ENCODE results near the gene IQCM. TPM values are rescaled to one million over a fixed set of nuclear protein-coding genes. Genes with fewer than 3 reads are reported as not detected.

The IQCM gene
- total RNA-seq, 1 experiment from 2014 or later: not detected

DNA sequence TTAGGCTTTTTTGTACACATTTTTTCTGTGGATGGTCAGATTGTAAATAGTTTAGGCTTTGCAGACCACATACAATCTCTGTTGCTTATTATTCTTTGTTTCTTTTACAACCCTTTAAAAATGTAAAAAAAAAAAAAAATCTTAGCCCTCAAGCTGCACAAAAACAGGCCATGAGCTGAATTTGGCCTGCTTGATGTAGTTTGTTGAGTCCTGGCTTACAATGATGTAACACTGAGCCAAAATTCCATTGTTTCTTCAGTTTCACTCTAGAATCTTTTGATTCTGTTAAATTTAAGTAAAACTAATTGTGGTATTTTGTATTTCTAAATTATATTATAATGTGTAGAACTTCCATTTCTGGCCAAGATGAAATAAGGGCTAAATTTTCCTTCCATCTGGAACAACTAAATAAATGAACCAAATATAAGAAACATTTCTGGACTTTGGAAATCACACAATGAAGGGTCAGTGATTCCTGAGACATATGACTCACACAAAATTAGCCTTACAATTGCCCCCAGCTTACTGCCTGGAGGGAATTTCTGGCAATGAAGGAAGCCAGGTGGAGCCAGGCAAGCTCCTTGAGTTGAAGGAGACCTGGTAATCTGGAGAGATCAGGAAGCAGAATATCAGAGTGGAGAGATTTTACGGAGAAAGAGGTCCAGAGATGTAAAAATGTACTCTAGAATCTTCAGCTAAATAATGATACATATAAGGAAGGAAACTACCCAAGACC is 29.8 kb downstream of the IQCM start:
- intact Hi-C loops (cut with micrococcal nuclease; ENCODE audit: unreplicated experiment) (no loop called here), in situ Hi-C loops (cut with HindIII; ENCODE audit: low pct_unique_long_range_greater_than_20kb, low sequenced_read_pairs) (no loop called here)
- DNase-seq (ENCODE audit: low read depth, low spot score) (no peak), ATAC-seq (no peak)
- Histone ChIP-seq H3K9me3 (ENCODE audit: control insufficient read depth, insufficient read depth, low read depth, low read length) (no peaks in the 10 kb centered on the region), H3K36me3 (ENCODE audit: control insufficient read depth, insufficient read depth, low read length) (no peaks in the 10 kb centered on the region), H3K4me3 (ENCODE audit: low read depth in 2 of 2, low read length in 2 of 2) (no peak overlapping the region), H3K27ac (ENCODE audit: low read length) (no peak overlapping the region), H3K4me1 (ENCODE audit: control insufficient read depth, insufficient read depth, low read length) (no peaks in the 10 kb centered on the region), H3K27me3 (ENCODE audit: control insufficient read depth, insufficient read depth, low read length) (no peaks in the 10 kb centered on the region)
- no TSS peak for BruUV-seq (replicated peaks)
- ChIA-PET POLR2A (no interaction called here), CTCF (no interaction called here)
- TF ChIP-seq TCF7L2 (IDR thresholded peaks at IDR 0.05; ENCODE audit: low read depth, low read length) (no peak), POLR2AphosphoS5 (IDR thresholded peaks at IDR 0.05; ENCODE audit: low read depth, low read length) (no peak), SIN3A (IDR thresholded peaks at IDR 0.05; ENCODE audit: borderline replicate concordance, insufficient read depth, low read depth, low read length) (no peak)
- TF ChIP-seq, protein P1, sequence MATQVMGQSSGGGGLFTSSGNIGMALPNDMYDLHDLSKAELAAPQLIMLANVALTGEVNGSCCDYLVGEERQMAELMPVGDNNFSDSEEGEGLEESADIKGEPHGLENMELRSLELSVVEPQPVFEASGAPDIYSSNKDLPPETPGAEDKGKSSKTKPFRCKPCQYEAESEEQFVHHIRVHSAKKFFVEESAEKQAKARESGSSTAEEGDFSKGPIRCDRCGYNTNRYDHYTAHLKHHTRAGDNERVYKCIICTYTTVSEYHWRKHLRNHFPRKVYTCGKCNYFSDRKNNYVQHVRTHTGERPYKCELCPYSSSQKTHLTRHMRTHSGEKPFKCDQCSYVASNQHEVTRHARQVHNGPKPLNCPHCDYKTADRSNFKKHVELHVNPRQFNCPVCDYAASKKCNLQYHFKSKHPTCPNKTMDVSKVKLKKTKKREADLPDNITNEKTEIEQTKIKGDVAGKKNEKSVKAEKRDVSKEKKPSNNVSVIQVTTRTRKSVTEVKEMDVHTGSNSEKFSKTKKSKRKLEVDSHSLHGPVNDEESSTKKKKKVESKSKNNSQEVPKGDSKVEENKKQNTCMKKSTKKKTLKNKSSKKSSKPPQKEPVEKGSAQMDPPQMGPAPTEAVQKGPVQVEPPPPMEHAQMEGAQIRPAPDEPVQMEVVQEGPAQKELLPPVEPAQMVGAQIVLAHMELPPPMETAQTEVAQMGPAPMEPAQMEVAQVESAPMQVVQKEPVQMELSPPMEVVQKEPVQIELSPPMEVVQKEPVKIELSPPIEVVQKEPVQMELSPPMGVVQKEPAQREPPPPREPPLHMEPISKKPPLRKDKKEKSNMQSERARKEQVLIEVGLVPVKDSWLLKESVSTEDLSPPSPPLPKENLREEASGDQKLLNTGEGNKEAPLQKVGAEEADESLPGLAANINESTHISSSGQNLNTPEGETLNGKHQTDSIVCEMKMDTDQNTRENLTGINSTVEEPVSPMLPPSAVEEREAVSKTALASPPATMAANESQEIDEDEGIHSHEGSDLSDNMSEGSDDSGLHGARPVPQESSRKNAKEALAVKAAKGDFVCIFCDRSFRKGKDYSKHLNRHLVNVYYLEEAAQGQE (IDR thresholded peaks at IDR 0.05; ENCODE audit: insufficient read depth in 1 of 2, low read depth in 2 of 2, low read length in 1 of 2): no peak
- TF ChIP-seq, protein P2, sequence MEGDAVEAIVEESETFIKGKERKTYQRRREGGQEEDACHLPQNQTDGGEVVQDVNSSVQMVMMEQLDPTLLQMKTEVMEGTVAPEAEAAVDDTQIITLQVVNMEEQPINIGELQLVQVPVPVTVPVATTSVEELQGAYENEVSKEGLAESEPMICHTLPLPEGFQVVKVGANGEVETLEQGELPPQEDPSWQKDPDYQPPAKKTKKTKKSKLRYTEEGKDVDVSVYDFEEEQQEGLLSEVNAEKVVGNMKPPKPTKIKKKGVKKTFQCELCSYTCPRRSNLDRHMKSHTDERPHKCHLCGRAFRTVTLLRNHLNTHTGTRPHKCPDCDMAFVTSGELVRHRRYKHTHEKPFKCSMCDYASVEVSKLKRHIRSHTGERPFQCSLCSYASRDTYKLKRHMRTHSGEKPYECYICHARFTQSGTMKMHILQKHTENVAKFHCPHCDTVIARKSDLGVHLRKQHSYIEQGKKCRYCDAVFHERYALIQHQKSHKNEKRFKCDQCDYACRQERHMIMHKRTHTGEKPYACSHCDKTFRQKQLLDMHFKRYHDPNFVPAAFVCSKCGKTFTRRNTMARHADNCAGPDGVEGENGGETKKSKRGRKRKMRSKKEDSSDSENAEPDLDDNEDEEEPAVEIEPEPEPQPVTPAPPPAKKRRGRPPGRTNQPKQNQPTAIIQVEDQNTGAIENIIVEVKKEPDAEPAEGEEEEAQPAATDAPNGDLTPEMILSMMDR (IDR thresholded peaks at IDR 0.05): no peak

DNA sequence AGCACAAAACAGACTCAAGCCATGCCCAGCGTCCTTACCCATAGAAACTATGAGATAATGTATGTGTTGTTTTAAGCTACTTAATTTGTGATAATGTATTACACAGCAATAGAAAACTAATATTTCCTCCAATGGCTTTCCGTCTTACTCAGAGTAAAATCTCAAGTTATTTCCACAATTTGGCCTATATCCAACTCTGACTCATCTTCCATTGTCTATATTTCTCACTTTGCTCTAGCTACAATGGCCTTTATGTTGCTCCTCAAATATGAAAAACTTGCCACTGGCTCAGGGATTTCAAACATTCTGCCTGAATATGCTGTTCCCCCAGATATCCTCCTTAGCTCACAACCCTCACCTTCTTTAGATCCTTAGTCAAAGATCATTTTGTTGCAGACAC is 31.6 kb downstream of the IQCM start:
- ATAC-seq (no peak), DNase-seq (ENCODE audit: low read depth, low spot score) (no peak)
- POLR2A ChIA-PET: no interaction called here
- CTCF ChIA-PET: no interaction called here
- TF ChIP-seq, protein P1 (IDR thresholded peaks at IDR 0.05; ENCODE audit: insufficient read depth in 1 of 2, low read depth in 2 of 2, low read length in 1 of 2): no peak
- TF ChIP-seq TCF7L2 (IDR thresholded peaks at IDR 0.05; ENCODE audit: low read depth, low read length): no peak
- TF ChIP-seq, protein P2 (IDR thresholded peaks at IDR 0.05): no peak
- TF ChIP-seq POLR2AphosphoS5 (IDR thresholded peaks at IDR 0.05; ENCODE audit: low read depth, low read length): no peak
- TF ChIP-seq SIN3A (IDR thresholded peaks at IDR 0.05; ENCODE audit: borderline replicate concordance, insufficient read depth, low read depth, low read length): no peak
- in situ Hi-C loops (cut with HindIII; ENCODE audit: low pct_unique_long_range_greater_than_20kb, low sequenced_read_pairs) (no loop called here), intact Hi-C loops (cut with micrococcal nuclease; ENCODE audit: unreplicated experiment) (no loop called here)
- no TSS peak for BruUV-seq (replicated peaks)
- Histone ChIP-seq H3K4me1 (ENCODE audit: control insufficient read depth, insufficient read depth, low read length) (no peaks in the 10 kb centered on the region), H3K36me3 (ENCODE audit: control insufficient read depth, insufficient read depth, low read length) (no peaks in the 10 kb centered on the region), H3K4me3 (ENCODE audit: low read depth in 2 of 2, low read length in 2 of 2) (no peak overlapping the region), H3K27ac (ENCODE audit: low read length) (no peak overlapping the region), H3K27me3 (ENCODE audit: control insufficient read depth, insufficient read depth, low read length) (no peaks in the 10 kb centered on the region), H3K9me3 (ENCODE audit: control insufficient read depth, insufficient read depth, low read depth, low read length) (no peaks in the 10 kb centered on the region)
